Caco-2 (cell line): Measurements from ENCODE around the gene KLHL33. TPM values are rescaled to one million over a fixed set of nuclear protein-coding genes. Genes with fewer than 3 reads are reported as not detected.
A peak's percentile ranks its signal among the peaks of the same experiment; 100 is the strongest.

Experiments used
- BruUV-seq: library from RNA; stranded (reverse); fragments of 400-500 nt; replicated peaks from 2 replicates; lab custom pipeline; 2021; lab: Mats Ljungman, UMichigan
- CTCF ChIA-PET: fragments of 300-600 bp; sonication (Branson Sonifier 250); formaldehyde crosslinking; loops from one replicate; lab custom pipeline; 2022; ENCODE audit warnings: antibody characterized with exemption; lab: Charles Lee
- POLR2A ChIA-PET: fragments of 300-600 bp; sonication (Branson Sonifier 250); formaldehyde crosslinking; loops from one replicate; lab custom pipeline; 2022; ENCODE audit warnings: antibody characterized with exemption; lab: Charles Lee
- DNase-seq, 2 experiments: peaks; one replicate each; pipeline versions ENCODE4 v3.0.0 to v3.0.0-alpha.2; 2020 to 2022
- H3K27me3 ChIP-seq: replicated peaks from 2 replicates; pipeline ENCODE4 v1.6.0; 2011; ENCODE audit warnings: low read length; ENCODE audit not compliant: control insufficient read depth, insufficient read depth
- H3K36me3 ChIP-seq: 2 replicates; pipeline ENCODE4 v1.5.1; 2011; ENCODE audit warnings: low read length; ENCODE audit not compliant: control insufficient read depth, insufficient read depth
- H3K4me1 ChIP-seq: fragments of 250-450 bp; sonication (Bioruptor Pico); 2 replicates; pipeline ENCODE4 v1.5.1; 2020; ENCODE audit warnings: mild to moderate bottlenecking
- H3K4me3 ChIP-seq: 2 replicates; pipeline ENCODE4 v1.5.1; 2011; ENCODE audit warnings: low read depth, mild to moderate bottlenecking, control low read depth, low read length
- H3K9me3 ChIP-seq: fragments of 250-450 bp; sonication (Bioruptor Pico); 2 replicates; pipeline ENCODE4 v1.5.1; 2020; ENCODE audit warnings: mild to moderate bottlenecking, moderate library complexity
- H3K27ac Mint-ChIP-seq: one replicate; pipeline ENCODE4 v1.8.0; 2022; ENCODE audit warnings: mixed read lengths; ENCODE audit not compliant: unreplicated experiment
- H3K27me3 Mint-ChIP-seq: one replicate; pipeline ENCODE4 v1.8.0; 2022; ENCODE audit warnings: mixed read lengths; ENCODE audit not compliant: insufficient read depth, unreplicated experiment
- H3K36me3 Mint-ChIP-seq: one replicate; pipeline ENCODE4 v1.8.0; 2022; ENCODE audit warnings: mild to moderate bottlenecking, mixed read lengths; ENCODE audit not compliant: insufficient read depth, unreplicated experiment
- H3K4me1 Mint-ChIP-seq: one replicate; pipeline ENCODE4 v1.8.0; 2022; ENCODE audit warnings: low read depth, mixed read lengths; ENCODE audit not compliant: unreplicated experiment
- H3K4me3 Mint-ChIP-seq: one replicate; pipeline ENCODE4 v1.8.0; 2022; ENCODE audit warnings: mild to moderate bottlenecking, moderate library complexity, mixed read lengths; ENCODE audit not compliant: unreplicated experiment
- H3K9me3 Mint-ChIP-seq: one replicate; pipeline ENCODE4 v1.8.0; 2022; ENCODE audit warnings: mixed read lengths; ENCODE audit not compliant: unreplicated experiment
- intact Hi-C: fragments of 100-400 bp; cut with micrococcal nuclease; formaldehyde crosslinking; loops from one replicate; pipeline ENCODE4 v1.10.0; 2022; ENCODE audit not compliant: unreplicated experiment
- total RNA-seq: library from RNA; stranded (reverse); gene quantifications from 2 replicates; pipeline ENCODE4 v1.2.3, GENCODE V29; 2022
- TF ChIP-seq, protein P1 (sequence below), 2 experiments: fragments of 200-600 bp in 1 of 2; IDR thresholded peaks; 1 replicate in 1 of 2; 2 replicates in 1 of 2; pipeline versions ENCODE4 v1.5.1 to v1.8.0; 2011 to 2022; ENCODE audit warnings: antibody characterized with exemption in 1 of 2, control low read depth in 1 of 2, inconsistent platforms in 1 of 2, low read depth in 1 of 2, low read length in 1 of 2, mild to moderate bottlenecking in 1 of 2, moderate library complexity in 1 of 2; ENCODE audit not compliant: insufficient read depth in 1 of 2, severe bottlenecking in 1 of 2, unreplicated experiment in 1 of 2

The KLHL33 gene
- total RNA-seq, 1 experiment from 2014 or later, result not detected

DNA sequence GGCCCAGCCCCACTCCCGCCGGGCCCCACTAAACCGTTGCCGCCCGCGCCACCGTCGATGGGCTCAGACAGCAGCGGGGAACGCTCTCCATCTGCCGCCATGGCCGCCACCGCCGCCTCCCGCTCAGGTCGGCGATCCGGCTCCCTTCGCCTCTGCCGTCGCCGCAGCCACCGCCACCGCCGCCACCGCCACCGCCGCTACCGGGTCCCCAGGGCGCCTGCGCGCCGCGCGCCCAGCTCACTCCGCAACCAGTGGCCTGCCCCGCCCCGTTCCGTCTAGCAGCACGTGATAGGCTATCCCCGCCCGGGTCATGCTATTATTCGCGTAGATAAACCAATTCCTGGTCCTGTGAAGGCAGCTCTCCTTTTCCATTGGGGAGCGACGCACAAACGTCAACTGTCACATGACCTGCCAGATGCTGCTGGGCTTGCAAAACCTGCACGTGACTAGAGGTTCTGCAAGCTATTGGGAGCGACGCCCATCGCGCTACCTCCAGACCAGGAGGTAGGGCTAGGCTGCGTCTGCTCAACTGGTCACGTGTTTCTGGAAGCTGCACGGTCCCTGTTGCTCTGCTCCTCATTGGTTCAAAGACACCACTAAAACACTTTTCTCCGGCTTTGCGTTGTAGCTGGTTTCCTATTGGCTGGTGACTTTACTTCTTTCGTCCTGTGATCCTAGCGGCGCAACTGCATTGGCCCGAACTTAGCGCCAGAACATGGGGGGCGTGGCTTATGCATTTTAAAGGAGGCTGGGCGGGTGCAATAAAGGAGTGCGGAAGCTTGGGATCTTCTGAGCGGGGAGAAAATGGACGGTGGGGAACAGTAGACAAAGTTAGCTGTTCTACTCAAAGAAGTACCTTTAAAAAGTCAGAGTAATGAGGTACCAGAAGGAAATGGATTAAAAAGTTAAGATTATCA is 25.5 kb upstream of the KLHL33 start, which contains the start of gene PIP4P1:
Gene PIP4P1, minus strand, starts transcription at position 210 of the 917 bp plus-strand sequence. Its CDS starts 109 bp downstream, at position 101.
- peaks cover 17% of the 10 kb centered on the region for H3K4me1 Mint-ChIP-seq
- peak; percentile 99 to 100 for DNase-seq
- no peaks in the 10 kb centered on the region for H3K9me3 Mint-ChIP-seq
- H3K36me3 Mint-ChIP-seq, result peaks cover 32% of the 10 kb centered on the region
- peak within 1 kb of the TSS; percentile 83 for H3K4me3 Mint-ChIP-seq
- intact Hi-C loops, result loop anchor here (1.0 to 2.0 kb wide), 4 partner anchors 8 to 221 kb away; partner anchors contain the start of gene PNP
- CTCF ChIA-PET, result interaction anchor here (0.6 to 1.4 kb wide), 7 partner anchors 46 to 229 kb away, joined by 3 to 10 read pairs (median 4); partner anchors contain the start of gene PARP2
- Histone ChIP-seq H3K27me3 (no peaks in the 10 kb centered on the region), H3K9me3 (no peaks in the 10 kb centered on the region), H3K36me3 (0 out of 2 replicates have a peak, but pooled peaks cover 3% of the 10 kb centered on the region), H3K4me3 (peak within 1 kb of the TSS; percentile 93), H3K4me1 (peaks cover 16% of the 10 kb centered on the region)
- H3K27me3 Mint-ChIP-seq, result no peaks in the 10 kb centered on the region
- peak within 1 kb of the TSS; percentile 96 for H3K27ac Mint-ChIP-seq
- POLR2A ChIA-PET, result interaction anchor here (0.6 to 2.5 kb wide), 20 partner anchors 9 to 258 kb away, joined by 3 to 60 read pairs (median 4); partner anchors contain the start of genes PARP2, PNP and TEP1
- TF ChIP-seq, protein P1, sequence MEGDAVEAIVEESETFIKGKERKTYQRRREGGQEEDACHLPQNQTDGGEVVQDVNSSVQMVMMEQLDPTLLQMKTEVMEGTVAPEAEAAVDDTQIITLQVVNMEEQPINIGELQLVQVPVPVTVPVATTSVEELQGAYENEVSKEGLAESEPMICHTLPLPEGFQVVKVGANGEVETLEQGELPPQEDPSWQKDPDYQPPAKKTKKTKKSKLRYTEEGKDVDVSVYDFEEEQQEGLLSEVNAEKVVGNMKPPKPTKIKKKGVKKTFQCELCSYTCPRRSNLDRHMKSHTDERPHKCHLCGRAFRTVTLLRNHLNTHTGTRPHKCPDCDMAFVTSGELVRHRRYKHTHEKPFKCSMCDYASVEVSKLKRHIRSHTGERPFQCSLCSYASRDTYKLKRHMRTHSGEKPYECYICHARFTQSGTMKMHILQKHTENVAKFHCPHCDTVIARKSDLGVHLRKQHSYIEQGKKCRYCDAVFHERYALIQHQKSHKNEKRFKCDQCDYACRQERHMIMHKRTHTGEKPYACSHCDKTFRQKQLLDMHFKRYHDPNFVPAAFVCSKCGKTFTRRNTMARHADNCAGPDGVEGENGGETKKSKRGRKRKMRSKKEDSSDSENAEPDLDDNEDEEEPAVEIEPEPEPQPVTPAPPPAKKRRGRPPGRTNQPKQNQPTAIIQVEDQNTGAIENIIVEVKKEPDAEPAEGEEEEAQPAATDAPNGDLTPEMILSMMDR (IDR thresholded peaks at IDR 0.05; ENCODE audit: insufficient read depth in 1 of 2, low read depth in 1 of 2, low read length in 1 of 2, severe bottlenecking in 1 of 2, unreplicated experiment in 1 of 2), result no peak
- no TSS peak for BruUV-seq

DNA sequence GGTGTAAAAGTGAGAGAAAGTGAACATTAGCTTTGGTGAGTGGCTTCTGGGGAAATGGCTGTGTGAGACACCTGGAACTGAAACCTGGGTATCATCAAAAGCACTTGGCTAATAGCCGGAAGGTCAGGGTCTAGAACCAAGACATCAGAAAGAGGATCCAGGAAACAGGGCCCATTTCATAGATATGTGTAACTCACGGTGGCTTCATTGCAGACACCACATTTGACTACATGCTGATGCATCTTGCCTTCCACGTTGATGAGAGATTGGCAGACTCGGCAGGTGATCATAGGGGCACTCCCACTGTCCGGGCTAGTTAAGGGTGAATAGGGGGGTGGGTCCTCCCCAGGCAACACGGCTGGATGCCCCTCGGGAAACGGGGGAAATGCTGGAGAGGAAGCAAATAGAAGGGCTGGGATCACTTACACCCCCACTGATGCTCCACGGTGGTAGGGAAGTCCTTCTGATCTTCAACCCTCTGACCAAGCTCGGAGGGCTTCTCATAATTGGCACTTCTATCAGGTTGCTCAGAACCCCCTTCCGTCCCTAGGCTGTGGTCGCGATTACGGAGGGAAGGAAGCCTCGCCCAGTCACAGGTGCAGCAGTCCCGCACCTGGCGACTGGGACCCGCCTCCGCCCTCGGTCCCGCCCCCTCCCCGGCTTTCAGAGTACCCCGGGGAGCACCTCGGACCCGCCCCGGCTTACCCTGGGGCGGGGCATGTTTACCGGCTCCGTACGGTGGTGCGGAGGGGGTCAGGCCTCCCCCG is 24.7 kb upstream of the KLHL33 start:
- H3K9me3 Mint-ChIP-seq, result no peaks in the 10 kb centered on the region
- TSS peak; percentile 48 for BruUV-seq

More for the DNA sequence above, 24.7 kb upstream of the KLHL33 start:
- POLR2A ChIA-PET, result interaction anchor here (0.9 to 2.5 kb wide), 13 partner anchors 10 to 223 kb away, joined by 3 to 60 read pairs (median 6); partner anchors contain the start of genes PARP2, PNP and TEP1
- Histone ChIP-seq H3K4me1 (peaks cover 16% of the 10 kb centered on the region), H3K27me3 (no peaks in the 10 kb centered on the region), H3K9me3 (no peaks in the 10 kb centered on the region), H3K36me3 (0 out of 2 replicates have a peak, but pooled peaks cover 3% of the 10 kb centered on the region), H3K4me3 (peak overlapping the region; percentile 93)
- CTCF ChIA-PET, result interaction anchor here (1.0 to 1.4 kb wide), 3 partner anchors 45 to 230 kb away, joined by 3 to 9 read pairs (median 4); no protein-coding TSS in a partner anchor
- Mint-ChIP-seq H3K4me3 (peak overlapping the region; percentile 83), H3K4me1 (peaks cover 17% of the 10 kb centered on the region), H3K27ac (peak overlapping the region; percentile 96), H3K36me3 (peaks cover 32% of the 10 kb centered on the region), H3K27me3 (no peaks in the 10 kb centered on the region)
- peak; percentile 69 to 73 for DNase-seq
- TF ChIP-seq, protein P1 (IDR thresholded peaks at IDR 0.05; ENCODE audit: insufficient read depth in 1 of 2, low read depth in 1 of 2, low read length in 1 of 2, severe bottlenecking in 1 of 2, unreplicated experiment in 1 of 2), result no peak
- intact Hi-C loops, result loop anchor here (1.0 to 2.0 kb wide), 4 partner anchors 9 to 222 kb away; partner anchors contain the start of gene PNP
